Stimulated activated CD4-positive, alpha-beta T cell treated with anti-CD3 and anti-CD28 coated beads, Interleukin-15, amount 100 ng/mL, for 1 hour (primary cell): ENCODE results near the gene GBP4.

ENCODE experiments used
- DNase-seq, 2 donors: peaks; one replicate each; pipeline ENCODE4 v3.0.0-alpha.2; 2020; ENCODE audit warnings: low read depth in 1 of 2, low spot score in 1 of 2

The GBP4 gene

DNA sequence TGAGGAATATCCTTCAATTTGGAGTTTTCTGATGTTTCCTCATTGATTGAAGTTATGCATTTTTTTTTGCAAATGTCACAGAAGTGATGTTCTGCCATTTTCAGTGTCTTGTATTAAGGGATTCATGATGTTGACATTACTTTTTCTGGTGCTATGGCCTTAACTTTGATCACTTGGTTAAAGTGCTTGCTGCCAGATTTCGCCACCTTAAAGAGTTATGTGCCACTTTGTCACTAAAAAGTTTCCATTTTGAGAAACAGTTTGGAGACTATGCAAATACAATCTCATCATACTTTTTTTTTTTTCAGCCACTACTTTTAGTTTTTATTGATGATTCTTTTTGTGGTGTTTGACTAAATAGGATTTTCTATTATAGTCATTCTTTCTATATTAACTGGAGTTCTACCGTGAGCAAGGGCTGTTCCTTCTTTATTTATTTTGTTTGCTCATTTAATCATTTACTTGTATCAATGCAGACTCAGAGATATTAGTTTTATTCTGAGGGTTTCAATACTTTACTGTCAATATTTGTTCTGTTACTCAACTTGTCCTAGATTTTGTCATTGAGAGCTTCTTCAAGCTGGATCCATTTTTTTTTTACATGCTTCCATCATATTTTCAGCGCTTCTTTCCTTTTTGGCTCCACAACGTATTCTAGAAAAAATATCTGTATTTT, 26.1 kb downstream of the GBP4 start:
- no peak for DNase-seq

DNA sequence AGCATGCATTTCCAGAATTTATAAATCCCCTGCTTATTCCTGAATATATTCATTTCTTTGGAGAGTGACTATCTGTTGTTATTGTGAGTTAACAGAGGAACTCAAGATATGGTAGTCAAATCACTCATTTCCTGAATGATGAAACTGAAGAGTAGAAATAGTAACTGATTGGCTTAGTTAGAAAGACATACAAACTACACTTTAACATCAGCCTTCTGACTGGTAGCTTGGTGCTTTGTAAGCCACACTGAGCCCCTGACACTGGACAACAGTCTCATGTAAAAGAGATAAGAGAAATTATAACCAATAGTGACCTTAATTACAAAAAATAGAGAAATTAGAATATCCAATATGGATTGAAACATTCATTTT, 27.7 kb downstream of the GBP4 start:
- DNase-seq = no peak

DNA sequence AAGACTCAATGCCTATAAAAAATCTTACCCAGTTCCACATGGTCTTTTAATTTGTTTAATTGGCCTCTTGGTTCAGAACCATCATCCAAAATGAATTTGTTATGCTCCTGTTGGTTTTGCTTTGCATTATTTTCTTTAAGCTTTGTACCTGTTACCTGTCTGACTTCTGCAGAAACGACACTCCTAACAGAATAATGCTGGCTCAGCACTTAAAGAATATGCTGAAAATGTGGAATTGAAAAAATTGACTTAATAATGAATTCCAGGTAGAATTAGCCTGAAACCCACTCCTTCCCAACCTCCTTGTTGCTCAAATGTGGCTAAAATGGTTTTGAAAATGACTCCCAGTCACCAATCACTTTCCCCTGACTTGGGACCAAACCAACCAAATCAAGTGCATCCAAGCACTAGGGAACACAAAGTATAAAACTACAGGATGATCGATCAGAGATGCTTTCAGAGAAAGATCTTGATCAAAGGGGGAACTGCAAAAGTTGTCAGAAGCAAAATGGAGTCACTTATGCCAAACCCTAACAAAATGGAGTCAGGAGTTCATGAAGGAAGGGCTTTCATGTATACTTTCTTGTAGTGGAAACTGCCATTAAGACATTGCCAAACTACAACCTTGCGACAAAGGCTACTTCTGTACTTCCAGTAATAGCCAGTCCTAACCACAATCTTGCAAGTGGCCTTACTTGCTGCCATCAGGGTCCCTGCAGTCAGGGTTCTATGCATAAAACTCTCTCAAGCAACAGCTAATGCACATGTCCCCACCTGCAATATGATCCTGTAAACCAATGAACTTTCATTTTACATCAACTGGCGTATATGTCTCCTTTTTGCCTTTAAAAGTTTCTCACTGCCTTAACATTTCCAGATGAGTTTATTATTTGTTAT, 28.3 kb downstream of the GBP4 start:
- DNase-seq = no peak

DNA sequence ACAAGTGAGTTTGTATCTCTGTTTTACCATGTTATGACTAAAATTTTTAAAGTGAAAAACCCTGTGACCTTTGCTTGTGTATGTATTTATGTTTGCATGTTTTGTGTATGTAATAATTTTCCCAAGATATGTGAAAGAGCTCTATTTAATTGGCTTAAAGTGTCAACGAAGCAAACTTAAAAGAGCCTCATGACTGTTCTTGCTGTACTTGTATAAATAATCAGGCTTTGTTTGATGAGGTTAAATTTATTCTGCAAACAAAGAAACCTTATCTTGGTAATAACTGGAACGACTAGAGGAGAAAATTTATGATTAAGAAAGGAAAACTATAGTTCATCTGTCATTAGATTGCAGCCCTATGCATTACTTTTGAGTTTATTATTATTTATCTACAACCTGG, 29.6 kb downstream of the GBP4 start:
- no peak for DNase-seq

DNA sequence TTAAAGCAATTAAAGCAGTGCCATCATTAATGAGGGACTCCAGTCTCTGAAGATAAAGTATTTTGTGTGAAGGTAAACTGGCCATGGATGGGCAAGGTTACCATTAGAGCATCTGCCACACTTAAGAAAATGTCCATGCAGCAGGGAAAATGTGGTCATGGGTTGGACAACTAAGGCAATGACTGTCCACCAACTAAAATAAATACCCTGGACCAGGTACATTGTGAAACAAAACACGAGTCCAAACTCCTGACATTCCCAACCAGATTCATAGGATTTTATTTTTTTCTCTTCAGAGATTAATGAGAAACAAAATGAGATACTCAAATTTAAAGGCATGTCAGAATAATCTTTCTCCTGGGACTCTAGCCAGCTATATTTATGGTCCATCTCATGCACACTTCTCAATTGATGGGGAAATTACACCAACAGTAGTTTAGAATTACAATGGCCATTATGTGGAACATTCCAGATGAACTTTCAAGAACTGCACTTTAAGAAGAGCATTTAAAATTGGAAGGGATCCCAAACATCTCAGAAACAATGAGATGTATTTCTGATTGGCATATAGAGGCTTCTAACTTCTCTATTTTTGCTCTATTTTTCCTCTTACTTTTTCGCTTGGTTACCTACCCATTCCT, 31.0 kb downstream of the GBP4 start:
- no peak for DNase-seq

DNA sequence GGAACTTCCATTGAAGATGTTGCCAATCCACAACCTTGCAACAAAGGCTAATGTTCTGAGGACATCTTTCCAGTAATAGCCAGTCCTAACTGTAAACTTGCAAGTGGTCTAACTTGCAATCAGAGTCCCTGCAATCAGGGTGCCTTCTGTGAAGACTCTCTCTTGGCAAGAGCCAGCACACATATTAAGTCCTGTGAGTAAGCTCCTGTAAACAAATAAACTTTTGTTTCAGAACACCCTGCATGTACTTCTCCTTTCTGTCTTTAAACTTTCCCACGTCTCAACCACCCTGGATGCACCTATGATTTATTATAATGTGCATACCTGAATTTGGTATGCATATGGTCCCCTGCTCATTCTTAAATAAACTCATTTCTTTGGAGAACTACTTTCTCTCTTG, 32.0 kb downstream of the GBP4 start:
- DNase-seq = no peak

DNA sequence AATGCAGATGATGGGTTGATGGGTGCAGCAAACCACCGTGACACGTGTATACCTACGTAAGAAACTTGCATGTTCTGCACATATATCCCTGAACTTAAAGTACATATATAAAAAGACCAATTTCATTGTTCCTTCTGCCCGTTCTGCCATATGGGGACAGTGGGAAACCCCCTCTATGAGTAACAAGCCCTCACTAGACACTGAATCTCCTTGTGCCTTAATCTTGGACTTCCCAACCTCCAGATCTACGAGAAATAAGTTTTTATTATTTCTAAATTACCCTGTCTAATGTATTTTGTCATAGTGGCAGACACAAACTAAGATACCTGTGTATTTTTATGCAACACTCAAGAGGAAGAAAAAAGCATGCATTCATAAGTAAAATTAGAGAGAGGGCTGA, 32.9 kb downstream of the GBP4 start:
- no peak for DNase-seq

DNA sequence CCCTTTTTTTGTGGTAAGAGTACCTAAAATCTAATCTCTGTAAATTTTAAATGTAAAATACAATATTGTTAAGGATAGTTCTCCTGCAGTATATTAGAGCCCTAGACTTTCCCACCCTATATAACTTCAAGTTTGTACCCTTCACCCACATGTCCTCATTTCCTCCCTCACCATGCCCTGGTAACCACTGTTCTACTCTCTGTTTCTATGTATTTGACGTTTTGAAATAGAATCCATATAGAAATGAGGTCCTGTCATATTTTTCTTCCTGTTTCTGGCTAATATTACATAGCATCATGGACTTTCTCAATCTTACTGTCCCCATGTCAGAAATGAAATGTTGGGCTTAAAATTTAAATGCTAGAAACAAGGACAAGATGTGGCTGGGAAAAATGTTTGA, 47.7 kb downstream of the GBP4 start:
- DNase-seq = no peak

DNA sequence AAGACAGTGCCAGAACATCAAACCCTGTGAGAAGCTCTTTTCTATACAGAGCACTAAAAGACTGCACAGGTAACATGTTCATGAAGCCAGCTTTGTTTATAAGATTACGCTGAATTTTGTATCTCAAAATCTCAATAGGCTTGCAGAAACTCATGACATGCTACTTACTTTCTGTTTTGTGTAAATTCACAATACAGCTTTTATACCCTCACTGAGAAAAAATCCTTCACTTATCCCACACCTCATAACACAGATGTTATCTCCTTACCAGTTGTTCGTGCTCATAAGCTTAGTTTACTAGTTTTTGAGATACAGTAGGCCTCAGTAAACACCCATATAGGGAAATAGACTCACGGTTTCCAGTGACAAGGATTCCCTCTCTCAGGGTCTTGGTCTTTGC, 48.8 kb downstream of the GBP4 start:
- DNase-seq = no peak

DNA sequence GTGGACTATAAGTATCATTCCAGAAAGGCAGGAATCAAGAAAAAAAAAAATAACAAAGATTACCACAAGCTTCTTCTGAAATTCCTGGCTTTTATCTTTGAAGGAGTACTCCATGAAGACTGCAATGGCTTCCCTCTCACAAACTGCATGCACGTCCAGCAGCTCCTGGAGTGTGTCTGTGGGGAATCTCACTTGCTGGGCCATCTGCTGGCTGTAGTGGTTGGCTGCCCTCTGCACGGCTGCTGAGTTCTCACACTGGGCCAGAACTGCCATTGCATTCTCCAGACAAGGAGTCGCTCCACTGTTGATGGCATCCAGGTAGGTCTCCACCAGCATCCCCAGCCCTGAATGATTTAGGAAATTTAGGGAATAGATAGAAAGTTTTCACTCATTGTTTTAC, 49.5 kb downstream of the GBP4 start:
- DNase-seq = no peak

DNA sequence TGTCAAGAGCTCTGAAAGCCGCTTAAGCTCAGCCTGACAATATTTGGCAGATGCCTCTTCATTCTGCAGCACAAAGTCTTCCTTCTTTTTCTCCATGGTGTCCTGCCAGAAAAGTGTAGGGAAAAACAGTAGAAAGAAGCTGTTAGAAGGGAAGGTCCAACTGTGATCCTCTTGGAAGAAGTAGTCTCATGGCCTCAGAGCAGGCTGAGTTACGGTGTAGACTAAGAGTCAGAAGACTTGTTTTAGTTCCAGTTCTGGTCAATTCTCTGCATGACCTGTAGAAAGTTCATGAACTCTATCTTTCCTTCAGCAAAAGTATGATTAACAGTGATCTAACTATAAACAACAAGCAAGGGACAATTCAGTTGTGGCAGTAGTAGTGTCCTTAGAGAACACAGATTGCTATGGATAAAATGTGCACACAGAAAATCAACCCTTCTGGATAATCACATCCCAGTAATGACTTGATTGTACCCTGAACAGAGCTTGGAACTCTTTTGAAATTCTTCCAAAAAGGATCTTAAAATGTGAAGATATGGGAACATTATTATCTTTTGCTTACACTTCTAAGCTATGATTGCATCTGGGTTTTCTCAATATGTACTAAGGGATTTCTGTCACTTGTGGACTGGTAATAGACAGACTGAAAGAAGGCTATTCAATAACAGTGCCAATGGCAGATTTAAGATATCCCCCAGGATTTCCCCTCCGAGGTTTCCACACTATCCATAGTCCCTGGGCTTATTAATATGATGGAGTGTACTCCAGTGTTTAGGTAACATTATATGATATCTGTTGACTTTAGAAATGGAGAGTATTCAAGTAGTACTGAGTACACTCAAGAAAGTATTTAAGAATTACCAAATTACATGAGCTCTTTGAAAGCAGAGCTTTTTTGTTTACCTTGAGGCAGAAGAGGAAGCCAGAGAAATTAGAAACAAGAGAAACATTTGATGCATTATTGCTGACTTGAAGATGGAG, 50.8 kb downstream of the GBP4 start:
- no peak for DNase-seq

DNA sequence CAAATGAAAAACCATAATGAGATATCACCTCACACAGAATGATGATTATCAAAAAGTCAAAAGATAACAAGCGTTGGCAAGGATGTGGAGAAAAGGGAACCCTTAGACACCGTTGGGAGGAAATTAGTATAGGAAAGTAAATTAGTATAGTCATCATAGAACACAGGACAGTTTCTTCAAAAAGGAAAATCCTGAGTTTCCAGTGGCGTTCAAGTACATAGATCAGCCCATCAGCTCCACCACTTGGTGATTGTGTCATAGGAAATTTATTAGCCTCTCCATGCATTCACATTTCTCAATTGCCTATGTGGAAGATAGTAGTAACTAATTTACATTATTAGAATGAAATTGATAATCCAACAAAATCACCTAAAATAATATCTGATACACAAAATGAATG, 52.0 kb downstream of the GBP4 start:
- DNase-seq = no peak

DNA sequence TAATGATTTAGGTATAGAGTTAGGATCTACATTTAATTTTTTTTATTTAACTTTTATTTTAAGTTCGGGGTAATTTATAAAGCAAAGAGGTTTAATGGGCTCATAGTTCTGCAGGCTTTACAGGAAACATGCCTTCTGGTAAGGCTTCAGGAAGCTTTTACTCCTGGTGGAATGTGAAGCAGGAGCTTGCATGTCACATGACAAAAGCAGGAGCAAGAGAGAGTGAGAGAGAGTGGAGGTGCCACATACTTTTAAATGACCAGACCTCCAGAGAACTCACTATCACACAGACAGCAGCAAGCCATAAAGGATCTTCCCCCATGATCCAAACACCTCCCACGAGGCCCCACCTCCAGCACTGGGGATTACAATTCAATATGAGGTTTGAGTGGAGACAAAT, 55.3 kb downstream of the GBP4 start:
- DNase-seq = no peak

DNA sequence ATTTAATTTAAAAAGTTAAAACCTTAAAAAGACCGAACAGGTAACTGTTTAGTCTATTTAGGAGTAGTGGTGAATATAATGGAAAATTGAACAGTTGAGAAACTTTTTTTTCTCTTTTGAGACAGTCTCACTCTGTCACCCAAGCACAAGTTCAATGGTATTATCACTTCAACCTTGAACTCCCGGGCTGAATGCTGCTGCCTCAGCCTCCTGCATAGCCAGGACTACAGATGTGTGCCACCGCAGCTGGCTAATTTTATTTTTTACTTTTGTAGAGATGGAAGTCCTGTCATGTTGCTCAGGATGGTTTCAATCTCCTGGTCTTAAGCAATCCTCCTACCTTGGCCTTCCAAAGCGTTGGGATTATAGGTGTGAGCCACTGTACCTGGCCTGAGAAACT, 56.6 kb downstream of the GBP4 start:
- no peak for DNase-seq

DNA sequence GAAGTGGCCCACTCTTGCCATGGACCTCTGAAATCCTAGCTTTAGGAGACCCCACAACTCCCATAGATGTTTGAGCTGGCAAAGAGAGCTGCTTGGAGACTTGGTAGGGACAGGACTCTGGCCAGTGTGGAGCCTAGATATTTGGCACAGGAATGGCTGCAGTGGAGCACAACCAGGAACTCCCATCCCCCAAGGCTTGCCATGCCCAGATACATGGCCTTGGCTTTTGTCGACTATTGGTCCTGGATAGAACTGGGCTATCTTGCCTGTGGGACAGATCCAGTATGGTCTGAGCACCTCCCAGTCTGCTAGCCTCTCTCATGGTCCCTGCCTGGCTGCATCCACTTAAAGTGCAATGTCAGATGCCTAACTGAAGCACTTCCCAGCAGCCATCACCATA, 65.0 kb downstream of the GBP4 start:
- DNase-seq = no peak
